ENCODE measurements around the gene NT5DC3. TPM values are rescaled to one million over a fixed set of nuclear protein-coding genes. Genes with fewer than 3 reads are reported as not detected.
"Not testable (repeated sequence)": the region's sequence is repeated elsewhere in the genome, so short reads cannot be mapped to it uniquely, and the experiment has no call there.

The NT5DC3 gene
- total and polyA plus RNA-seq, 3 experiments from 2014 or later: 0.93 to 10.0 (median 9.9) TPM

- H3K9me3 ChIP-seq (ENCODE audit: low read length); H3K27ac ChIP-seq (ENCODE audit: low read depth, low read length); H3K9me3 Mint-ChIP-seq; H3K27ac Mint-ChIP-seq; H3K4me3 ChIP-seq (ENCODE audit: low read length); H3K4me1 ChIP-seq (ENCODE audit: insufficient read depth, low read length); DNase-seq; H3K4me3 Mint-ChIP-seq; H3K27me3 ChIP-seq (ENCODE audit: insufficient read depth, low read length, poor library complexity, severe bottlenecking); CTCF ChIA-PET; H3K27me3 Mint-ChIP-seq; H3K4me1 Mint-ChIP-seq; POLR2A ChIA-PET; H3K36me3 ChIP-seq (ENCODE audit: insufficient read depth, low read length): not testable (repeated sequence)
- H3K36me3 Mint-ChIP-seq: peaks cover 12 to 52% (median 21%) of the 10 kb centered on the region in 3 donors
These were observed 31.4 kb downstream of the NT5DC3 start for GRCh38 chr12:103809639-103810038.

- Histone ChIP-seq H3K4me3 (ENCODE audit: low read length) (no peak overlapping the region), H3K36me3 (ENCODE audit: insufficient read depth, low read length) (no peaks in the 10 kb centered on the region), H3K9me3 (ENCODE audit: low read length) (no peaks in the 10 kb centered on the region), H3K27me3 (ENCODE audit: insufficient read depth, low read length, poor library complexity, severe bottlenecking) (no peaks in the 10 kb centered on the region), H3K4me1 (ENCODE audit: insufficient read depth, low read length) (no peaks in the 10 kb centered on the region), H3K27ac (ENCODE audit: low read depth, low read length) (no peak overlapping the region)
- peaks cover 13 to 49% (median 21%) of the 10 kb centered on the region in 3 donors for H3K36me3 Mint-ChIP-seq
- no peaks in the 10 kb centered on the region for H3K9me3 Mint-ChIP-seq
- no peak overlapping the region for H3K4me3 Mint-ChIP-seq
- DNase-seq: no peak
- H3K27ac Mint-ChIP-seq: no peak overlapping the region
- peaks cover 0 to 3% of the 10 kb centered on the region in 2 donors for H3K27me3 Mint-ChIP-seq
- no peaks in the 10 kb centered on the region for H3K4me1 Mint-ChIP-seq
- CTCF ChIA-PET: no interaction called here
- POLR2A ChIA-PET: no interaction called here
These were observed 31.9 kb downstream of the NT5DC3 start for GRCh38 chr12:103809154-103809553.

- ChIA-PET POLR2A (no interaction called here), CTCF (no interaction called here)
- Histone ChIP-seq H3K27ac (ENCODE audit: low read depth, low read length) (no peak overlapping the region), H3K9me3 (ENCODE audit: low read length) (no peaks in the 10 kb centered on the region), H3K4me3 (ENCODE audit: low read length) (no peak overlapping the region), H3K36me3 (ENCODE audit: insufficient read depth, low read length) (no peaks in the 10 kb centered on the region), H3K4me1 (ENCODE audit: insufficient read depth, low read length) (no peaks in the 10 kb centered on the region), H3K27me3 (ENCODE audit: insufficient read depth, low read length, poor library complexity, severe bottlenecking) (no peaks in the 10 kb centered on the region)
- no peaks in the 10 kb centered on the region for H3K4me1 Mint-ChIP-seq
- H3K27me3 Mint-ChIP-seq: peaks cover 0 to 3% of the 10 kb centered on the region in 2 donors
- H3K36me3 Mint-ChIP-seq: peaks cover 10 to 41% (median 14%) of the 10 kb centered on the region in 3 donors
- no peaks in the 10 kb centered on the region for H3K9me3 Mint-ChIP-seq
- no peak overlapping the region for H3K27ac Mint-ChIP-seq
- no peak overlapping the region for H3K4me3 Mint-ChIP-seq
- DNase-seq: no peak
These were observed 32.7 kb downstream of the NT5DC3 start for GRCh38 chr12:103808239-103808880.

GRCh38 chr12:103807561-103808238 lies 33.3 kb downstream of the NT5DC3 start:
- ChIA-PET CTCF (no interaction called here), POLR2A (no interaction called here)
- no peaks in the 10 kb centered on the region for H3K9me3 ChIP-seq (ENCODE audit: low read length)
- Mint-ChIP-seq H3K36me3 (peaks cover 9 to 38% (median 14%) of the 10 kb centered on the region in 3 donors), H3K9me3 (no peaks in the 10 kb centered on the region), H3K4me1 (no peaks in the 10 kb centered on the region), H3K27ac (no peak overlapping the region), H3K27me3 (peaks cover 0 to 3% of the 10 kb centered on the region in 2 donors), H3K4me3 (no peak overlapping the region)
- DNase-seq: no peak
- no peaks in the 10 kb centered on the region for H3K36me3 ChIP-seq (ENCODE audit: insufficient read depth, low read length)
- H3K27me3 ChIP-seq (ENCODE audit: insufficient read depth, low read length, poor library complexity, severe bottlenecking): no peaks in the 10 kb centered on the region
- no peak overlapping the region for H3K4me3 ChIP-seq (ENCODE audit: low read length)
- H3K27ac ChIP-seq (ENCODE audit: low read depth, low read length): no peak overlapping the region
- no peaks in the 10 kb centered on the region for H3K4me1 ChIP-seq (ENCODE audit: insufficient read depth, low read length)

- Histone ChIP-seq H3K9me3 (ENCODE audit: low read length) (no peaks in the 10 kb centered on the region), H3K4me1 (ENCODE audit: insufficient read depth, low read length) (no peaks in the 10 kb centered on the region), H3K27me3 (ENCODE audit: insufficient read depth, low read length, poor library complexity, severe bottlenecking) (no peaks in the 10 kb centered on the region), H3K27ac (ENCODE audit: low read depth, low read length) (no peak overlapping the region), H3K36me3 (ENCODE audit: insufficient read depth, low read length) (no peaks in the 10 kb centered on the region), H3K4me3 (ENCODE audit: low read length) (no peak overlapping the region)
- H3K4me1 Mint-ChIP-seq: no peaks in the 10 kb centered on the region
- no peak for DNase-seq
- H3K27ac Mint-ChIP-seq: peak overlapping the region in 2 of 8 donors; percentile 0 to 58
- POLR2A ChIA-PET: no interaction called here
- H3K27me3 Mint-ChIP-seq: peaks cover 0 to 3% of the 10 kb centered on the region in 2 donors
- CTCF ChIA-PET: no interaction called here
- no peak overlapping the region for H3K4me3 Mint-ChIP-seq
- peaks cover 9 to 41% (median 22%) of the 10 kb centered on the region in 3 donors for H3K36me3 Mint-ChIP-seq
- no peaks in the 10 kb centered on the region for H3K9me3 Mint-ChIP-seq
These were observed 34.2 kb downstream of the NT5DC3 start for GRCh38 chr12:103806803-103807202.

- no peak for DNase-seq
- Mint-ChIP-seq H3K36me3 (peaks cover 6 to 38% (median 19%) of the 10 kb centered on the region in 3 donors), H3K9me3 (no peaks in the 10 kb centered on the region), H3K27me3 (peaks cover 0 to 3% of the 10 kb centered on the region in 2 donors), H3K4me3 (no peak overlapping the region), H3K4me1 (no peaks in the 10 kb centered on the region), H3K27ac (peak overlapping the region in 2 of 8 donors; percentile 59 to 81)
- ChIA-PET CTCF (no interaction called here), POLR2A (no interaction called here)
- H3K4me1 ChIP-seq (ENCODE audit: insufficient read depth, low read length): no peaks in the 10 kb centered on the region
- no peaks in the 10 kb centered on the region for H3K9me3 ChIP-seq (ENCODE audit: low read length)
- no peaks in the 10 kb centered on the region for H3K36me3 ChIP-seq (ENCODE audit: insufficient read depth, low read length)
- no peak overlapping the region for H3K27ac ChIP-seq (ENCODE audit: low read depth, low read length)
- no peaks in the 10 kb centered on the region for H3K27me3 ChIP-seq (ENCODE audit: insufficient read depth, low read length, poor library complexity, severe bottlenecking)
- no peak overlapping the region for H3K4me3 ChIP-seq (ENCODE audit: low read length)
These were observed 35.2 kb downstream of the NT5DC3 start for GRCh38 chr12:103805655-103806360.

GRCh38 chr12:103803847-103804246 lies 37.2 kb downstream of the NT5DC3 start:
- ChIA-PET CTCF (no interaction called here), POLR2A (no interaction called here)
- no peaks in the 10 kb centered on the region for H3K4me1 ChIP-seq (ENCODE audit: insufficient read depth, low read length)
- no peak for DNase-seq
- Mint-ChIP-seq H3K9me3 (no peaks in the 10 kb centered on the region), H3K27me3 (peaks cover 0 to 3% of the 10 kb centered on the region in 2 donors), H3K27ac (no peak overlapping the region), H3K4me3 (no peak overlapping the region), H3K36me3 (peaks cover 11 to 31% (median 20%) of the 10 kb centered on the region in 3 donors), H3K4me1 (no peaks in the 10 kb centered on the region)
- H3K4me3 ChIP-seq (ENCODE audit: low read length): no peak overlapping the region
- no peaks in the 10 kb centered on the region for H3K27me3 ChIP-seq (ENCODE audit: insufficient read depth, low read length, poor library complexity, severe bottlenecking)
- no peaks in the 10 kb centered on the region for H3K36me3 ChIP-seq (ENCODE audit: insufficient read depth, low read length)
- no peaks in the 10 kb centered on the region for H3K9me3 ChIP-seq (ENCODE audit: low read length)
- H3K27ac ChIP-seq (ENCODE audit: low read depth, low read length): no peak overlapping the region

GRCh38 chr12:103802586-103802886 lies 38.5 kb downstream of the NT5DC3 start:
- Mint-ChIP-seq H3K4me1 (no peaks in the 10 kb centered on the region), H3K27me3 (peaks cover 0 to 3% of the 10 kb centered on the region in 2 donors), H3K4me3 (no peak overlapping the region), H3K9me3 (no peaks in the 10 kb centered on the region), H3K27ac (no peak overlapping the region), H3K36me3 (peaks cover 14 to 33% (median 22%) of the 10 kb centered on the region in 3 donors)
- no peak overlapping the region for H3K27ac ChIP-seq (ENCODE audit: low read depth, low read length)
- H3K27me3 ChIP-seq (ENCODE audit: insufficient read depth, low read length, poor library complexity, severe bottlenecking): no peaks in the 10 kb centered on the region
- ChIA-PET CTCF (no interaction called here), POLR2A (no interaction called here)
- no peaks in the 10 kb centered on the region for H3K36me3 ChIP-seq (ENCODE audit: insufficient read depth, low read length)
- no peaks in the 10 kb centered on the region for H3K9me3 ChIP-seq (ENCODE audit: low read length)
- no peak overlapping the region for H3K4me3 ChIP-seq (ENCODE audit: low read length)
- H3K4me1 ChIP-seq (ENCODE audit: insufficient read depth, low read length): no peaks in the 10 kb centered on the region
- no peak for DNase-seq

Measured in CD8-positive, alpha-beta memory T cell (primary cell).